Measurements from ENCODE around the gene TCEAL5. TPM values are rescaled to one million over a fixed set of nuclear protein-coding genes. Genes with fewer than 3 reads are reported as not detected.
"Not testable (repeated sequence)": the region's sequence is repeated elsewhere in the genome, so short reads cannot be mapped to it uniquely, and the experiment has no call there.

TCEAL5 gene
- total and polyA plus RNA-seq, 2 donors (not counting 1 experiment from before 2014, with no cell fraction given): not detected

GRCh38 chrX:103234869-103235268 lies 41.7 kb downstream of the TCEAL5 start:
- TF ChIP-seq EZH2 (IDR thresholded peaks at IDR 0.05; ENCODE audit: low read length, missing control alignments): no peak
- no peak for TF ChIP-seq CTCF (conservative IDR thresholded peaks at IDR 0.05 in 1 of 2, IDR thresholded peaks at IDR 0.05 in 1 of 2; ENCODE audit: low read depth in 1 of 2, low read length in 2 of 2)
- H3K9me3 ChIP-seq (ENCODE audit: control insufficient read depth, insufficient read depth, low read depth, low read length): no peaks in the 10 kb centered on the region
- H3K4me3 ChIP-seq (replicated peaks in 1 of 4; ENCODE audit: control extremely low read depth in 1 of 4, insufficient read depth in 1 of 4, low read depth in 3 of 4, low read length in 4 of 4): no peak overlapping the region

GRCh38 chrX:103233263-103233662 lies 43.3 kb downstream of the TCEAL5 start:
- Histone ChIP-seq H3K9me3 (ENCODE audit: control insufficient read depth, insufficient read depth, low read depth, low read length) (no peaks in the 10 kb centered on the region), H3K4me2 (ENCODE audit: extremely low read depth, insufficient read depth, low read length) (no peak overlapping the region)

More at GRCh38 chrX:103234869-103235268, 41.7 kb downstream of the TCEAL5 start:
- H3K36me3 ChIP-seq (ENCODE audit: control insufficient read depth, insufficient read depth, low read length): no peaks in the 10 kb centered on the region
- H3K9ac ChIP-seq (ENCODE audit: insufficient read depth, low read length): no peak overlapping the region
- H4K20me1 ChIP-seq (ENCODE audit: control insufficient read depth, extremely low read depth, insufficient read depth, low read length): no peaks in the 10 kb centered on the region
- H2AFZ ChIP-seq (ENCODE audit: low read length): no peak overlapping the region
- no peaks in the 10 kb centered on the region for H3K79me2 ChIP-seq (ENCODE audit: control insufficient read depth, insufficient read depth, low read length)
- no peak overlapping the region for H3K27ac ChIP-seq (ENCODE audit: insufficient read depth, low read length)
- H3K27me3 ChIP-seq (ENCODE audit: control insufficient read depth, insufficient read depth, low read length): no peaks in the 10 kb centered on the region
- DNase-seq (ENCODE audit: low read depth in 2 of 2): no peak
- no peak overlapping the region for H3K4me2 ChIP-seq (ENCODE audit: extremely low read depth, insufficient read depth, low read length)
- H3K4me1 ChIP-seq (ENCODE audit: control insufficient read depth, extremely low read depth, insufficient read depth, low read length): no peaks in the 10 kb centered on the region

GRCh38 chrX:103225918-103226317 lies 50.6 kb downstream of the TCEAL5 start:
- not testable (repeated sequence) for H3K27ac ChIP-seq (ENCODE audit: insufficient read depth, low read length); DNase-seq (ENCODE audit: low read depth in 2 of 2); H2AFZ ChIP-seq (ENCODE audit: low read length); H3K36me3 ChIP-seq (ENCODE audit: control insufficient read depth, insufficient read depth, low read length); H3K4me1 ChIP-seq (ENCODE audit: control insufficient read depth, extremely low read depth, insufficient read depth, low read length); H3K9me3 ChIP-seq (ENCODE audit: control insufficient read depth, insufficient read depth, low read depth, low read length); H3K4me2 ChIP-seq (ENCODE audit: extremely low read depth, insufficient read depth, low read length); H3K4me3 ChIP-seq (replicated peaks in 1 of 4; ENCODE audit: control extremely low read depth in 1 of 4, insufficient read depth in 1 of 4, low read depth in 3 of 4, low read length in 4 of 4); H4K20me1 ChIP-seq (ENCODE audit: control insufficient read depth, extremely low read depth, insufficient read depth, low read length); H3K79me2 ChIP-seq (ENCODE audit: control insufficient read depth, insufficient read depth, low read length); H3K9ac ChIP-seq (ENCODE audit: insufficient read depth, low read length); H3K27me3 ChIP-seq (ENCODE audit: control insufficient read depth, insufficient read depth, low read length)

More at GRCh38 chrX:103233263-103233662, 43.3 kb downstream of the TCEAL5 start:
- no peak for TF ChIP-seq CTCF (conservative IDR thresholded peaks at IDR 0.05 in 1 of 2, IDR thresholded peaks at IDR 0.05 in 1 of 2; ENCODE audit: low read depth in 1 of 2, low read length in 2 of 2)
- TF ChIP-seq EZH2 (IDR thresholded peaks at IDR 0.05; ENCODE audit: low read length, missing control alignments): no peak
- Histone ChIP-seq H3K9ac (ENCODE audit: insufficient read depth, low read length) (no peak overlapping the region), H3K27ac (ENCODE audit: insufficient read depth, low read length) (no peak overlapping the region), H3K36me3 (ENCODE audit: control insufficient read depth, insufficient read depth, low read length) (no peaks in the 10 kb centered on the region), H3K27me3 (ENCODE audit: control insufficient read depth, insufficient read depth, low read length) (no peaks in the 10 kb centered on the region), H3K4me3 (replicated peaks in 1 of 4; ENCODE audit: control extremely low read depth in 1 of 4, insufficient read depth in 1 of 4, low read depth in 3 of 4, low read length in 4 of 4) (no peak overlapping the region), H2AFZ (ENCODE audit: low read length) (no peak overlapping the region), H3K79me2 (ENCODE audit: control insufficient read depth, insufficient read depth, low read length) (no peaks in the 10 kb centered on the region), H3K4me1 (ENCODE audit: control insufficient read depth, extremely low read depth, insufficient read depth, low read length) (no peaks in the 10 kb centered on the region), H4K20me1 (ENCODE audit: control insufficient read depth, extremely low read depth, insufficient read depth, low read length) (no peaks in the 10 kb centered on the region)
- DNase-seq (ENCODE audit: low read depth in 2 of 2): no peak

Other genes with a start within 250 kb of the TCEAL5 start
- not detected in 2 replicates for gene BEX1, start 212.6 kb downstream of the TCEAL5 start, total RNA-seq
- gene BEX1, start 212.6 kb downstream of the TCEAL5 start, polyA plus RNA-seq: 0.17 and 44.5 TPM in 2 replicates
- gene NXF3, start 183.6 kb downstream of the TCEAL5 start, total RNA-seq: not detected in 2 replicates
- gene NXF3, start 183.6 kb downstream of the TCEAL5 start, polyA plus RNA-seq: 0.54 TPM in 1 of 2 replicates, not detected in the other
- 11.1 and 20.3 TPM in 2 replicates for gene BEX4, start 61.6 kb downstream of the TCEAL5 start, total RNA-seq
- 12.4 and 15.5 TPM in 2 replicates for gene BEX4, start 61.6 kb downstream of the TCEAL5 start, polyA plus RNA-seq
- 100 and 127 TPM in 2 replicates for gene TCEAL8, start 21.6 kb downstream of the TCEAL5 start, total RNA-seq
- 102 and 145 TPM in 2 replicates for gene TCEAL8, start 21.6 kb downstream of the TCEAL5 start, polyA plus RNA-seq
- gene BEX2, start 34.2 kb upstream of the TCEAL5 start, total RNA-seq: 2.8 and 5.9 TPM in 2 replicates
- 0.32 TPM in 2 replicates for gene BEX2, start 34.2 kb upstream of the TCEAL5 start, polyA plus RNA-seq
- 32.5 and 52.6 TPM in 2 replicates for gene TCEAL7, start 53.5 kb upstream of the TCEAL5 start, total RNA-seq
- 36.5 and 46.8 TPM in 2 replicates for gene TCEAL7, start 53.5 kb upstream of the TCEAL5 start, polyA plus RNA-seq
- gene TCEAL9, start 79.8 kb upstream of the TCEAL5 start, total RNA-seq: 89.5 and 107 TPM in 2 replicates
- gene TCEAL9, start 79.8 kb upstream of the TCEAL5 start, polyA plus RNA-seq: 198 and 286 TPM in 2 replicates
- 300 and 416 TPM in 2 replicates for gene BEX3, start 99.8 kb upstream of the TCEAL5 start, total RNA-seq
- gene BEX3, start 99.8 kb upstream of the TCEAL5 start, polyA plus RNA-seq: 433 and 460 TPM in 2 replicates
- under 0.01 and 0.17 TPM in 2 replicates for gene RAB40A, start 242.7 kb upstream of the TCEAL5 start, total RNA-seq
- 0.06 and 0.07 TPM in 2 replicates for gene RAB40A, start 242.7 kb upstream of the TCEAL5 start, polyA plus RNA-seq

Data from fibroblast of lung (primary cell).